BE2C (cell line): Measurements from ENCODE around the gene FAM200C.

ENCODE experiments used
- DNase-seq: peaks from one replicate; pipeline ENCODE4 v3.0.0-alpha.2; 2020
- H3K27me3 ChIP-seq: fragments of 250-450 bp; sonication (Bioruptor Pico); 2 replicates; pipeline ENCODE4 v1.5.1; 2020; ENCODE audit warnings: mild to moderate bottlenecking
- H3K36me3 ChIP-seq: fragments of 250-450 bp; sonication (Bioruptor Pico); 2 replicates; pipeline ENCODE4 v1.5.1; 2020; ENCODE audit warnings: mild to moderate bottlenecking
- H3K4me1 ChIP-seq: fragments of 250-450 bp; sonication (Bioruptor Pico); 2 replicates; pipeline ENCODE4 v1.5.1; 2020
- H3K4me3 ChIP-seq: 2 replicates; pipeline ENCODE4 v1.5.1; 2011; ENCODE audit warnings: low read depth, low read length
- H3K9me3 ChIP-seq: fragments of 250-450 bp; sonication (Bioruptor Pico); 2 replicates; pipeline ENCODE4 v1.5.1; 2020
- TF ChIP-seq, protein P1 (sequence below): IDR thresholded peaks from 2 replicates; pipeline ENCODE4 v1.5.1; 2012; ENCODE audit warnings: mild to moderate bottlenecking, low read depth, low read length

Gene FAM200C

DNA sequence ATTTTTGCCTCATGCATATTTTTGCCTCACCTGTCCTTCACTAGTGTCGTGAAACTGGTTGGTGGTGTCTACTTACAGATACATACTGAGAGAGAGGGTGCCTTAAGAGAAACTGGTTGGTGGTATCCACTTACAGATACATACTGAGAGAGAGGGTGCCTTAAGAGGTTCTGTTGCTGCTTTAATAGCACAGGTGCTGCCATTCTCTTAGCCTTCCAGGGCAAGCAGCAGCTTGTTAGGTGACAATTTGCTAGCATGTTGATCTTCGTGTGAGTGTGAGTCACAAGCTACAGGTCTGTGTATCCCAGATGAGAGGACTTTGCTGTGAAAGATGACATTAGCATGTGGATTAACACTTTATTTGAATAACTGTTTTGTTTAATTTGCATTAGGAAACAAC, 23.2 kb upstream of the FAM200C start:
- DNase-seq = no peak
- no peaks in the 10 kb centered on the region for H3K27me3 ChIP-seq
- TF ChIP-seq, protein P1, sequence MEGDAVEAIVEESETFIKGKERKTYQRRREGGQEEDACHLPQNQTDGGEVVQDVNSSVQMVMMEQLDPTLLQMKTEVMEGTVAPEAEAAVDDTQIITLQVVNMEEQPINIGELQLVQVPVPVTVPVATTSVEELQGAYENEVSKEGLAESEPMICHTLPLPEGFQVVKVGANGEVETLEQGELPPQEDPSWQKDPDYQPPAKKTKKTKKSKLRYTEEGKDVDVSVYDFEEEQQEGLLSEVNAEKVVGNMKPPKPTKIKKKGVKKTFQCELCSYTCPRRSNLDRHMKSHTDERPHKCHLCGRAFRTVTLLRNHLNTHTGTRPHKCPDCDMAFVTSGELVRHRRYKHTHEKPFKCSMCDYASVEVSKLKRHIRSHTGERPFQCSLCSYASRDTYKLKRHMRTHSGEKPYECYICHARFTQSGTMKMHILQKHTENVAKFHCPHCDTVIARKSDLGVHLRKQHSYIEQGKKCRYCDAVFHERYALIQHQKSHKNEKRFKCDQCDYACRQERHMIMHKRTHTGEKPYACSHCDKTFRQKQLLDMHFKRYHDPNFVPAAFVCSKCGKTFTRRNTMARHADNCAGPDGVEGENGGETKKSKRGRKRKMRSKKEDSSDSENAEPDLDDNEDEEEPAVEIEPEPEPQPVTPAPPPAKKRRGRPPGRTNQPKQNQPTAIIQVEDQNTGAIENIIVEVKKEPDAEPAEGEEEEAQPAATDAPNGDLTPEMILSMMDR = no peak
- peak overlapping the region; percentile 81 for H3K4me3 ChIP-seq
- H3K36me3 ChIP-seq = peaks cover 38% of the 10 kb centered on the region
- no peaks in the 10 kb centered on the region for H3K9me3 ChIP-seq
- peaks cover 9% of the 10 kb centered on the region for H3K4me1 ChIP-seq

DNA sequence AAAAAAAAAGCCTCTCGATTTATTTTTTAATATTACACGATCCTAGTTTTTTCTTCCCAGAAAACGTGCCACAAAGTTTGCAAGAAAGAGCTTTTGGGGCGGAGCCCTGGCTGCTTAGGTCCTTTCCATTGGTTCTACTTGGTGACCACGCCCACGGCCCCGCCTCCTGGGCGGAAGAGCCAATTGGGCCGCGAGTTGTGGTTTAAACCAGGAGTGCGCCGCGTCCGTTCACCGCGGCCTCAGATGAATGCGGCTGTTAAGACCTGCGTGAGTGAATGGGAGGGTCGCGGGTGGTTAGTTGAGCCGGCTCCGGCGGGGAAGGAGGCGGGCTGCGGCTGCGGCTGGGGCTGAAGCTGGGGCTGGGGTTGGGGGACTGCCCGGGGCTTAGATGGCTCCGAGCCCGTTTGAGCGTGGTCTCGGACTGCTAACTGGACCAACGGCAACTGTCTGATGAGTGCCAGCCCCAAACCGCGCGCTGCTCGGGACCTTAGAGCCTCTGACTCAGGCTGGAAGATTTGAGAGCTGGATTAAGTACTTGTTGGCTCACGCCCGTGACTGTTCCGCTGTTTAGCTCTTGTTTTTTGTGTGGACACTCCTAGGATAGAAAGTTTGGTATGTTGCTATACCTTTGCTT, 21.9 kb upstream of the FAM200C start, which contains the start of gene PTTG1:
TSS of gene PTTG1 (plus strand) at position 231 of the 634 bp plus-strand sequence. CDS start 458 bp downstream, outside the sequence.
- TF ChIP-seq, protein P1 = no peak
- Histone ChIP-seq H3K9me3 (no peaks in the 10 kb centered on the region), H3K27me3 (no peaks in the 10 kb centered on the region), H3K4me1 (peaks cover 9% of the 10 kb centered on the region), H3K4me3 (peak within 1 kb of the TSS; percentile 81), H3K36me3 (peaks cover 26% of the 10 kb centered on the region)
- DNase-seq = peak; percentile 98

DNA sequence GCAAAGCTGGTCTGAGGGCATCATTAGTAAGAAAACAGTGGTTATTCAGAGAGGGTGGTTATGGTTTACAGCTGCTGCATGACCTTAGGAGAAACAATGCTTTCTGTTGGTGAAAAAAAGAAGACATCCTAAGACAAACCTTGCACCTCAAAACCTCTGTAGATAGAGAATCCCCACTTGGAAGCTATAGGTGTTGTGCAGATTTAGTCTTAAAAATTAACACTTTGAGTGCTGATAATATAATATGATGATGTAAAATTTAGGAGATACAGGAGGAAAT, 20.4 kb upstream of the FAM200C start:
- peaks cover 9% of the 10 kb centered on the region for H3K4me1 ChIP-seq
- H3K4me3 ChIP-seq = no peak overlapping the region; the same call in 1 of the 2 replicates
- no peaks in the 10 kb centered on the region for H3K27me3 ChIP-seq
- TF ChIP-seq, protein P1 = no peak
- H3K36me3 ChIP-seq = peaks cover 24% of the 10 kb centered on the region
- no peak for DNase-seq
- H3K9me3 ChIP-seq = no peaks in the 10 kb centered on the region

DNA sequence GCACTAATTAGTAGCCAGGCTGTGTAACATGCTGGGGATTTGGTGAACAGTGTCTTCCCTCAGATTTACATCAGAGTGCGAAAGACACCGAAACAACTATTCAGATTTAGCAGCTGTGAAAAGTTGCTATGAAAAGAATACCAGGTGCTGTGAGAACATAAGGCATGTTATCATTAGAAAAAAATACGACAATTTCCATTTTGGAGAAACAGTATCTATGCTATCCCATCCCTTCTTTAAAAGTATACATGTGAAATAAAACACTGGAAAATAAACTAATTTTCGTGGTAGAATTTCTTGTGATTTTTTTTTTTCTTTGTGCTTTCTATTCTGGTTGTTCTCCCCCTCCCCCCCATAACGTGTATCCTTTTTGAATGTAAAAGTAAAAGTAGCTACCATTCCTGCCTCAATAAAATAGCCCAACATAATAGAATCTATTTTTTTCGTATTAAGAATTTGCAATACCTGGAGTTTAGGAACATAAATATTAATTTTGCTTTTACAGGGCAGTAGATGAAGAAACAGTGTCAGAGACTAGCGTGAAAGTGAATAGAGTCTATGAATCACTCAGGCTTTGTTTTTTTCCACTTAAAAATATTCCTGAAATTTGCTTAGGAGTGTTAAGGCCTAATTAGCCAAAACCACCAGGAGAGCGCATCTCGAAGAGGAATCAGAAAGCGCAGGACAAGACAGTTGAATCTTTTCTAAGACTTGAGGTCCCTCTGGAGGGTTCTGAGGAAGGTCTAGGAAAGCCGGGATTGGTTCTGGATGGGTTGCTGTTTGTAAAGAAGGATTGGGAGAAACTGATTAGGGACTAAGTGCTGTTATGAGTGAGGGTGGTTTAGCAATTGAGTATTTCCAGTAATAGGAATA, 19.8 kb upstream of the FAM200C start:
- no peak for DNase-seq

DNA sequence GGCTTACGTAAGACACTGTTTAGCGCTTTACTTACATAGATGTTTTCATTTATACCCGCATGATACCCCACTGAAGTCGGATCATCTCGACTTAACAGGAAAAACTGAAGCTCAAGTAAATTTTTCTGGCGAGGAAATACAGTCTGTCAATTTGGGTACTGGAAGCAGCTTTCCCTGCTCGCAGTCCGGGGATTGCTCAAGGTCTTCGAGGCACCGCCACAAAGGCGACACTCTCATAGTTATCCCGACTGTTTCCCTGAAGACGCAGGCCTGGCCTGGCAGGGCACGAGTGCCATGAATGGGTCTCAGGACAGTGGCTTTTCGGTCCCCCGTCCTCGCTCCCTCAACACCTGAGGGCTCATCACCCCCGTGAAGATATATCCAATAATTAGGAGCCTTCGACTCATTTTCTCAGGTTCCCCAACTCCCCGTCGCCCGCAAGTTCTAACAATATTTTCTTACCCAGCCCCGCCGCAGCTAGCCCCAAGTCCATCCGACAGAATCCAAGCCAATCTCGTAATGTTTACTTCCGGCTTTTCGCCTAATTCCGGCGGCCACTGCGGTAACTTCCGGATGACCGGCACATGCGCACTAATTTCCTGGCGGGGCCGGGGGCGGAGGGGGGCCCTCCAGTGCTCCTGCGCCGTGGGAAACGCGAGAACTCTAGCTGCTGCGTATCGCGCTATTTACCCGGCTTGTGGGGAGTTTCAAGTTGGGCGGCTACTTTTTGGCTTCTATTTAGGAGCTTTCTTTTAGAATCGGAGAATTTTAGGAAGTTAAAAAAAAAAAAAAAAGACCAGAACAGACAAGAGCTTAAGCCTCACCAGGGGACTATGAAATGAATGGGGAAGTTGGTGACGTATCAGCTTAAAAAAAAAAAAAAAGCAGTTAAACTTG, 19.0 kb upstream of the FAM200C start, which contains the start of gene SLU7:
TSS of gene SLU7 (minus strand) at position 521 of the 897 bp plus-strand sequence. CDS start 3,787 bp downstream, outside the sequence.
- Histone ChIP-seq H3K27me3 (no peaks in the 10 kb centered on the region), H3K4me1 (peaks cover 8% of the 10 kb centered on the region), H3K9me3 (no peaks in the 10 kb centered on the region), H3K4me3 (peak within 1 kb of the TSS; percentile 93), H3K36me3 (peaks cover 10% of the 10 kb centered on the region)
- TF ChIP-seq, protein P1 = no peak
- peak; percentile 95 for DNase-seq

More for the DNA sequence above, 19.8 kb upstream of the FAM200C start:
- H3K27me3 ChIP-seq = no peaks in the 10 kb centered on the region
- peaks cover 19% of the 10 kb centered on the region for H3K36me3 ChIP-seq
- peaks cover 9% of the 10 kb centered on the region for H3K4me1 ChIP-seq
- H3K9me3 ChIP-seq = no peaks in the 10 kb centered on the region
- peak overlapping the region; percentile 93 for H3K4me3 ChIP-seq
- TF ChIP-seq, protein P1 = no peak
